ENCODE results near the gene BBX.
A peak's percentile ranks its signal among the peaks of the same experiment; 100 is the strongest.

BBX gene

GRCh38 chr3:107522510-107523288 is at the start of gene BBX:
Gene BBX, plus strand, starts transcription at chr3:107522962. Its CDS starts 187,499 bp downstream, at chr3:107710461.
- peak; percentile 98 for DNase-seq

GRCh38 chr3:107476462-107476861 is 46.3 kb upstream of the BBX start:
- no peak for DNase-seq

GRCh38 chr3:107487490-107487889 is 35.3 kb upstream of the BBX start:
- no peak for DNase-seq

GRCh38 chr3:107488942-107489341 is 33.8 kb upstream of the BBX start:
- DNase-seq: no peak

GRCh38 chr3:107493134-107493533 is 29.6 kb upstream of the BBX start:
- no peak for DNase-seq

GRCh38 chr3:107496855-107497254 is 25.9 kb upstream of the BBX start:
- no peak for DNase-seq

GRCh38 chr3:107498646-107499045 is 24.1 kb upstream of the BBX start:
- DNase-seq: no peak

GRCh38 chr3:107506458-107506857 is 16.3 kb upstream of the BBX start:
- DNase-seq: no peak

- DNase-seq: no peak
Observed at GRCh38 chr3:107508331-107508730, 14.4 kb upstream of the BBX start.

GRCh38 chr3:107512108-107512507 is 10.7 kb upstream of the BBX start:
- no peak for DNase-seq

- no peak for DNase-seq
Observed at GRCh38 chr3:107514453-107514852, 8.3 kb upstream of the BBX start.

GRCh38 chr3:107516475-107516874 is 6.3 kb upstream of the BBX start:
- DNase-seq: no peak

GRCh38 chr3:107520535-107520934 is 2.2 kb upstream of the BBX start:
- no peak for DNase-seq

GRCh38 chr3:107521469-107522059 is 1.2 kb upstream of the BBX start:
- no peak for DNase-seq

- no peak for DNase-seq
Observed at GRCh38 chr3:107523289-107523538, 452 bp downstream of the BBX start.

GRCh38 chr3:107523539-107524325 is 970 bp downstream of the BBX start:
- peak; percentile 77 for DNase-seq

GRCh38 chr3:107524326-107524840 is 1.6 kb downstream of the BBX start:
- peak; percentile 23 for DNase-seq

- DNase-seq: peak; percentile 72
Observed at GRCh38 chr3:107524841-107525643, 2.3 kb downstream of the BBX start.

GRCh38 chr3:107525644-107526305 is 3.0 kb downstream of the BBX start:
- DNase-seq: peak; percentile 34

GRCh38 chr3:107531917-107532469 is 9.2 kb downstream of the BBX start:
- no peak for DNase-seq

- no peak for DNase-seq
Observed at GRCh38 chr3:107540857-107541256, 18.1 kb downstream of the BBX start.

- no peak for DNase-seq
Observed at GRCh38 chr3:107542665-107543064, 19.9 kb downstream of the BBX start.
